C1 segment of cervical spinal cord (tissue), 14 donors: ENCODE results near the gene GRID2.

ENCODE experiments used
- DNase-seq, 14 donors: peaks; one replicate each; lab custom pipeline; 2025; lab: John Stamatoyannopoulos, UW

The GRID2 gene

GRCh38 chr4:92521941-92522340 lies 218.2 kb downstream of the GRID2 start:
- no peak for DNase-seq

- no peak for DNase-seq
Observed at GRCh38 chr4:92522356-92522755, 218.6 kb downstream of the GRID2 start.

- DNase-seq = no peak
Observed at GRCh38 chr4:92524131-92524530, 220.4 kb downstream of the GRID2 start.

GRCh38 chr4:92528541-92528940 lies 224.8 kb downstream of the GRID2 start:
- no peak for DNase-seq

GRCh38 chr4:92529510-92529909 lies 225.7 kb downstream of the GRID2 start:
- DNase-seq = no peak

- DNase-seq = no peak
Observed at GRCh38 chr4:92535599-92535998, 231.8 kb downstream of the GRID2 start.

- no peak for DNase-seq
Observed at GRCh38 chr4:92551616-92552015, 247.8 kb downstream of the GRID2 start.

GRCh38 chr4:92566269-92566668 lies 262.5 kb downstream of the GRID2 start:
- no peak for DNase-seq

- DNase-seq = no peak
Observed at GRCh38 chr4:92580816-92581215, 277.1 kb downstream of the GRID2 start.

GRCh38 chr4:92599044-92599443 lies 295.3 kb downstream of the GRID2 start:
- no peak for DNase-seq

GRCh38 chr4:92600638-92601037 lies 296.9 kb downstream of the GRID2 start:
- DNase-seq = no peak

GRCh38 chr4:92606227-92606626 lies 302.5 kb downstream of the GRID2 start:
- DNase-seq = no peak

- DNase-seq = no peak
Observed at GRCh38 chr4:92615049-92615448, 311.3 kb downstream of the GRID2 start.

GRCh38 chr4:92618968-92619367 lies 315.2 kb downstream of the GRID2 start:
- DNase-seq = no peak

GRCh38 chr4:92629302-92629701 lies 325.5 kb downstream of the GRID2 start:
- no peak for DNase-seq

GRCh38 chr4:92634882-92635281 lies 331.1 kb downstream of the GRID2 start:
- peak in 4 of 14 donors; percentile 6 to 31 (median 20) for DNase-seq

- DNase-seq = peak in 3 of 14 donors; percentile 3 to 13 (median 4)
Observed at GRCh38 chr4:92636038-92636806, 332.5 kb downstream of the GRID2 start.

- no peak for DNase-seq
Observed at GRCh38 chr4:92641409-92641808, 337.6 kb downstream of the GRID2 start.

- DNase-seq = peak in 1 of 14 donors; percentile 29
Observed at GRCh38 chr4:92646826-92647225, 343.1 kb downstream of the GRID2 start.

GRCh38 chr4:92651536-92651935 lies 347.8 kb downstream of the GRID2 start:
- DNase-seq = no peak

GRCh38 chr4:92654084-92654483 lies 350.3 kb downstream of the GRID2 start:
- DNase-seq = no peak

- DNase-seq = no peak
Observed at GRCh38 chr4:92657695-92658094, 353.9 kb downstream of the GRID2 start.

- no peak for DNase-seq
Observed at GRCh38 chr4:92658318-92658717, 354.6 kb downstream of the GRID2 start.

GRCh38 chr4:92677805-92678204 lies 374.0 kb downstream of the GRID2 start:
- DNase-seq = no peak
